Spleen (tissue), 11 donors: ENCODE results near the gene CST1. TPM values are rescaled to one million over a fixed set of nuclear protein-coding genes. Genes with fewer than 3 reads are reported as not detected.

Experiments
- DNase-seq: peaks from one replicate; pipeline ENCODE4 v3.0.0-alpha.2; 2020
- H3K27ac ChIP-seq, 8 donors: fragments of 200-600 bp; sonication (generic) in 7 of 8; 1 replicate in 4 of 8; 2 replicates in 4 of 8; pipeline versions ENCODE4 v1.5.0 to v1.8.0; 2016 to 2021; ENCODE audit warnings: inconsistent platforms in 4 of 8, mild to moderate bottlenecking in 4 of 8, moderate library complexity in 1 of 8
- H3K27me3 ChIP-seq, 7 donors: fragments of 200-600 bp; sonication (generic) in 6 of 7; replicated peaks in 1 of 7; 1 replicate in 4 of 7; 2 replicates in 3 of 7; pipeline versions ENCODE4 v1.5.0 to v1.8.0; 2016 to 2021; ENCODE audit warnings: inconsistent platforms in 3 of 7, mild to moderate bottlenecking in 1 of 7
- H3K36me3 ChIP-seq, 6 donors: fragments of 200-600 bp; sonication (generic) in 5 of 6; 1 replicate in 4 of 6; 2 replicates in 2 of 6; pipeline versions ENCODE4 v1.5.0 to v1.8.0; 2016 to 2021; ENCODE audit warnings: inconsistent platforms in 2 of 6
- H3K4me1 ChIP-seq, 6 donors: fragments of 200-600 bp; sonication (generic) in 5 of 6; 1 replicate in 3 of 6; 2 replicates in 3 of 6; pipeline versions ENCODE4 v1.5.0 to v1.8.0; 2016 to 2021; ENCODE audit warnings: inconsistent platforms in 3 of 6
- H3K4me3 ChIP-seq, 8 donors: fragments of 200-600 bp; sonication (generic) in 7 of 8; 1 replicate in 4 of 8; 2 replicates in 4 of 8; pipeline versions ENCODE4 v1.5.0 to v1.8.0; 2016 to 2021; ENCODE audit warnings: inconsistent platforms in 4 of 8, mild to moderate bottlenecking in 4 of 8, moderate library complexity in 2 of 8
- H3K9me3 ChIP-seq, 8 donors: fragments of 200-600 bp; sonication (generic) in 7 of 8; 1 replicate in 4 of 8; 2 replicates in 4 of 8; pipeline versions ENCODE4 v1.5.0 to v1.8.0; 2016 to 2021; ENCODE audit warnings: inconsistent platforms in 4 of 8
- POLR2A ChIP-seq, 3 donors: fragments of 450-650 bp; IDR thresholded peaks; one replicate each; pipeline ENCODE4 v1.5.1; 2017; ENCODE audit warnings: antibody characterized with exemption in 3 of 3, mild to moderate bottlenecking in 1 of 3
- POLR2AphosphoS5 ChIP-seq, 3 donors: sonication (generic); formaldehyde crosslinking; IDR thresholded peaks; one replicate each; pipeline ENCODE4 v1.5.1; 2017; ENCODE audit warnings: antibody characterized with exemption in 3 of 3
- WGBS, 5 donors: extraction: QIAGEN DNeasy Blood & Tissue Kit in 3 of 5; methylation state at CpG; one replicate each; pipeline versions ENCODE4 v1.1.5 to v1.1.7; 2013 to 2018; 5-methylcytosine and 5-hydroxymethylcytosine counted together
- intact Hi-C: fragments of 100-400 bp; cut with DNase I; formaldehyde crosslinking; loops from one replicate; pipeline ENCODE4 v1.15.0; 2023; ENCODE audit warnings: low total_unique reads
- polyA plus RNA-seq, 3 donors: library from polyadenylated mRNA; stranded (reverse); fragments of 200-250 nt; gene quantifications; one replicate each; pipeline ENCODE4 v1.2.1, GENCODE V29; 2013
- small RNA-seq, 4 donors: library from RNA; depleted of rRNA; stranded (forward); fragments of <200 nt; gene quantifications; one replicate each; pipeline ENCODE3, GENCODE V24; 2016
- total RNA-seq, 7 donors: library from RNA; depleted of rRNA in 3 of 7; stranded (reverse); fragments of >200 nt in 3 of 7; fragmentation: NEBNext Ultra II Directional in 4 of 7; extraction: Animal tissue kit (Norgen Biotek cat#: 25700) in 4 of 7; gene quantifications; one replicate each; pipeline versions ENCODE4 v1.1.0 to v1.2.1, GENCODE V29; 2016 to 2021
- TF ChIP-seq, protein P1 (sequence below), 11 experiments: fragments of 200-600 bp in 7 of 11; fragments of 450-650 bp in 4 of 11; sonication (generic) in 4 of 11; IDR thresholded peaks in 8 of 11; conservative IDR thresholded peaks in 3 of 11; 1 replicate in 7 of 11; 2 replicates in 4 of 11; pipeline versions ENCODE4 v1.4.0 to v1.8.0; 2016 to 2021; ENCODE audit warnings: antibody characterized with exemption in 11 of 11, inconsistent platforms in 4 of 11, mild to moderate bottlenecking in 1 of 11
- donor health status: healthy with polysubstance abuse.
- donor health status: DM: no; HTN: no; CAD: no; lungs with moderate emphysema.
- donor health status: DM: no; HTN: no; CAD: no.
- donor health status: Bipolar disorder and iron deficiency.
- donor health status: healthy.
- donor health status: DM: no; HTN: no; CAD: no.
- donor health status: DM: yes; HTN: yes; CAD: no.

The CST1 gene
- total and polyA plus RNA-seq, 10 donors = not detected

DNA sequence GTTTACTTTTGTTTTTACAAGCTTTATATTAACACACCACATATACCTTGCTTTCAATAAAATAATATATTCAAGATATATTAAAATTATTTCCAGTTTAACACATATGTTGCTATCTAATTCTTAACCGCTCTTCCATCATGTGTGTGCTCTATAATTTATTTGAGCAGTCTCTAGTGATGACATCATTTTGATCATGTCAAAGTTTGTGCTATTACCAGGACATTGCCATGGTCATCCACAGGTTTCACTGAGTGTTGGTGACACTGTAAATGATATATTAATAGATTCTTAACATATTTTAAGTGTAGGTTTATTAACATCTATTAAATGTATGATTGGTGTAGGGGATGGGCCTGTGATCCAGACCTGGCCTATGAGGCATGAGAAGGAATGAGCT, 44.8 kb downstream of the CST1 start:
- H3K4me3 ChIP-seq = no peak overlapping the region
- H3K4me1 ChIP-seq = no peaks in the 10 kb centered on the region
- H3K27ac ChIP-seq = no peak overlapping the region
- H3K9me3 ChIP-seq = no peaks in the 10 kb centered on the region
- intact Hi-C loops = no loop called here
- H3K36me3 ChIP-seq = no peaks in the 10 kb centered on the region
- DNase-seq = no peak
- peaks cover 0 to 9% (median 0%) of the 10 kb centered on the region in 7 donors for H3K27me3 ChIP-seq
- TF ChIP-seq, protein P1, sequence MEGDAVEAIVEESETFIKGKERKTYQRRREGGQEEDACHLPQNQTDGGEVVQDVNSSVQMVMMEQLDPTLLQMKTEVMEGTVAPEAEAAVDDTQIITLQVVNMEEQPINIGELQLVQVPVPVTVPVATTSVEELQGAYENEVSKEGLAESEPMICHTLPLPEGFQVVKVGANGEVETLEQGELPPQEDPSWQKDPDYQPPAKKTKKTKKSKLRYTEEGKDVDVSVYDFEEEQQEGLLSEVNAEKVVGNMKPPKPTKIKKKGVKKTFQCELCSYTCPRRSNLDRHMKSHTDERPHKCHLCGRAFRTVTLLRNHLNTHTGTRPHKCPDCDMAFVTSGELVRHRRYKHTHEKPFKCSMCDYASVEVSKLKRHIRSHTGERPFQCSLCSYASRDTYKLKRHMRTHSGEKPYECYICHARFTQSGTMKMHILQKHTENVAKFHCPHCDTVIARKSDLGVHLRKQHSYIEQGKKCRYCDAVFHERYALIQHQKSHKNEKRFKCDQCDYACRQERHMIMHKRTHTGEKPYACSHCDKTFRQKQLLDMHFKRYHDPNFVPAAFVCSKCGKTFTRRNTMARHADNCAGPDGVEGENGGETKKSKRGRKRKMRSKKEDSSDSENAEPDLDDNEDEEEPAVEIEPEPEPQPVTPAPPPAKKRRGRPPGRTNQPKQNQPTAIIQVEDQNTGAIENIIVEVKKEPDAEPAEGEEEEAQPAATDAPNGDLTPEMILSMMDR (IDR thresholded peaks at IDR 0.05 in 8 of 11, conservative IDR thresholded peaks at IDR 0.05 in 3 of 11) = no peak
- no peak for TF ChIP-seq POLR2A (IDR thresholded peaks at IDR 0.05)
- TF ChIP-seq POLR2AphosphoS5 (IDR thresholded peaks at IDR 0.05) = no peak
- 92 to 100% (median 94%) methylated on average over 1 of the region's 1 CpG for WGBS, 5 donors

DNA sequence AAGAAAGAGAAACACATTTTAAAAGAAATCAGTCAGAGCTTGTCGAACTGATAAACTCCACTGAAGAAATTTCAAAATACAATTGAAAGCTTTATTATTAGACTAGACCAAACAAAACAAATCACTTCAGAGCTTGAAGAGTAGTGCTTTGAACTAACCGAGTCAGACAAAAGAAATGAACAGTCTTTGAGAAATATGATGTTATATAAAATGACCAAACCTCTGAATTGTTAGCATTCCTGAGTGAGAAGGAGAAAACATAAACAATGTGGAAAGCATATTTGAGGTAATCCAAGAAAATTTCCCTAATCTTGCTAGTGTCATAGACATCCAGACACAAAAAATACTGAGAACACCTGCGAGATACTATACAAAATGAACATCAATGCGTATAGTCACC, 48.7 kb downstream of the CST1 start:
- no peak overlapping the region for H3K27ac ChIP-seq
- TF ChIP-seq, protein P1 (IDR thresholded peaks at IDR 0.05 in 8 of 11, conservative IDR thresholded peaks at IDR 0.05 in 3 of 11) = no peak
- TF ChIP-seq POLR2AphosphoS5 (IDR thresholded peaks at IDR 0.05) (no peak), POLR2A (IDR thresholded peaks at IDR 0.05) (no peak)
- no peaks in the 10 kb centered on the region for H3K4me1 ChIP-seq
- H3K4me3 ChIP-seq = no peak overlapping the region
- intact Hi-C loops = no loop called here
- DNase-seq = no peak
- WGBS, 5 donors = 80 to 93% (median 84%) methylated on average over 4 of the region's 4 CpGs
- peaks cover 0 to 11% (median 0%) of the 10 kb centered on the region in 7 donors for H3K27me3 ChIP-seq
- H3K36me3 ChIP-seq = no peaks in the 10 kb centered on the region
- H3K9me3 ChIP-seq = no peaks in the 10 kb centered on the region

DNA sequence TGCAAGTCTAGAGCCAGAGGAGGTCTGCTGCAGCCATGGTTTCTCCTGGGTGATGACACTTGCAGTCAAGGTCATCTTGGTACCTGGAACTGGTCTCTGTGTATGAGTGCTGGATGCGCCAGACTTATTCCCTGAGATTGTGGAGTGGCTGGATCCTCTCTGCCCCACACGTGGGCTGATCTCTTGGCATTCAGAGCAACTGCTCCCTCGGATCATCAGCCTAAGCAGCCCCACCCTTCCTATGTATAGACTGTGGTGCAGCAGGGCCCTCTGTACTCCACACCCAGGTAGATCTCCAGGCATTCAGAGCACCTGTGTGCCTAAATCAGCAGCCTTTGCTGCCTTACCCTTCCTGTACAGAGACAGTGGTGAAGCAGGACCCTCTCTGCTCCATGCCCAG, 49.8 kb downstream of the CST1 start:
- Histone ChIP-seq H3K4me3 (no peak overlapping the region), H3K27me3 (peaks cover 0 to 11% (median 0%) of the 10 kb centered on the region in 7 donors), H3K9me3 (no peaks in the 10 kb centered on the region), H3K27ac (no peak overlapping the region), H3K36me3 (no peaks in the 10 kb centered on the region), H3K4me1 (no peaks in the 10 kb centered on the region)
- TF ChIP-seq, protein P1 (IDR thresholded peaks at IDR 0.05 in 8 of 11, conservative IDR thresholded peaks at IDR 0.05 in 3 of 11) = no peak
- TF ChIP-seq POLR2AphosphoS5 (IDR thresholded peaks at IDR 0.05) (no peak), POLR2A (IDR thresholded peaks at IDR 0.05) (no peak)
- 64 to 89% (median 78%) methylated on average over 2 to 3 of the region's 3 CpGs for WGBS, 5 donors
- DNase-seq = no peak
- intact Hi-C loops = no loop called here

DNA sequence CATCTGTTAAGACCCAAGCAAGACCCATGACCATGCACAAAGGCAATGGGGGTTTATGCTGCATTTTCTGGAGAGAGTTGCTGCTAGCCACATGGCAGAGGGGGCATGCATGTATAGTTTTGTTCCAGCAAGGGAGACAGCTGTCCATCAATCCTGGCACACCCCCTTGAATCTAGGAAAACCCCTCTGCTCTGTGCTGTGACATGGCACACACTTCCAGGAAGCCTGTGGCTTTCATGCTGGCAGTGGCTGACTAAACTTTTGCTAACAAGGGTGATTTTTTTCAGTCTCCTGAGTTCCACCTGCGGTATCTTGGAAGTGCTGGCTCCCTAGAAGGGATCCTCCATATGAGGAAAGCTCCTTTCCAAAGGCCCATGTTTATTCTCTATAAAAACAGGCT, 52.8 kb downstream of the CST1 start:
- Histone ChIP-seq H3K36me3 (no peaks in the 10 kb centered on the region), H3K27me3 (peaks cover 0 to 11% (median 0%) of the 10 kb centered on the region in 7 donors), H3K9me3 (no peaks in the 10 kb centered on the region), H3K4me3 (no peak overlapping the region), H3K4me1 (peaks cover 0 to 6% (median 0%) of the 10 kb centered on the region in 6 donors), H3K27ac (no peak overlapping the region)
- DNase-seq = no peak
- intact Hi-C loops = no loop called here
- 6 to 77% (median 54%) methylated on average over 1 of the region's 1 CpG for WGBS, 5 donors
- TF ChIP-seq, protein P1 (IDR thresholded peaks at IDR 0.05 in 8 of 11, conservative IDR thresholded peaks at IDR 0.05 in 3 of 11) = no peak
- TF ChIP-seq POLR2AphosphoS5 (IDR thresholded peaks at IDR 0.05) = no peak
- TF ChIP-seq POLR2A (IDR thresholded peaks at IDR 0.05) = no peak

Small RNA genes within 50 kb of the gene (small RNA-seq; reads per million reads assigned to genes)
- gene CST2P1 = 0 reads per million in 4 donors

Other genes with a start within 250 kb of the CST1 start
- not detected for gene CST9L, start 182.5 kb downstream of the CST1 start, total RNA-seq
- not detected for gene CST9L, start 182.5 kb downstream of the CST1 start, polyA plus RNA-seq
- gene CST9, start 145.0 kb downstream of the CST1 start, total RNA-seq = not detected
- not detected for gene CST9, start 145.0 kb downstream of the CST1 start, polyA plus RNA-seq
- gene CST3, start 113.0 kb downstream of the CST1 start, total RNA-seq = 1,000 to 10,000 TPM in 3 of 7 donors, 100 to 1,000 TPM in 4; 501 to 1,082 (median 830) TPM
- 100 to 1,000 TPM; 199 to 272 (median 267) TPM for gene CST3, start 113.0 kb downstream of the CST1 start, polyA plus RNA-seq
- gene CST4, start 61.9 kb downstream of the CST1 start, total RNA-seq = not detected
- gene CST4, start 61.9 kb downstream of the CST1 start, polyA plus RNA-seq = not detected
- gene CST2, start 75.8 kb upstream of the CST1 start, total RNA-seq = not detected
- gene CST2, start 75.8 kb upstream of the CST1 start, polyA plus RNA-seq = under 1 TPM; 0.16 to 0.96 (median 0.50) TPM
- not detected for gene CST5, start 128.8 kb upstream of the CST1 start, total RNA-seq
- gene CST5, start 128.8 kb upstream of the CST1 start, polyA plus RNA-seq = not detected
- not detected for gene GGTLC1, start 237.8 kb upstream of the CST1 start, total RNA-seq
- gene GGTLC1, start 237.8 kb upstream of the CST1 start, polyA plus RNA-seq = not detected